Endothelial cell of umbilical vein (primary cell): ENCODE measurements around the gene SYTL3. TPM values are rescaled to one million over a fixed set of nuclear protein-coding genes. Genes with fewer than 3 reads are reported as not detected.

Source experiments
- BruUV-seq: library from RNA; stranded (reverse); fragments of 400-500 nt; replicated peaks from 2 replicates; lab custom pipeline; 2021; lab: Mats Ljungman, UMichigan
- CTCF ChIA-PET: fragments of 300-600, 350-600 bp; sonication (Branson Sonifier 250); formaldehyde crosslinking; loops from one replicate; lab custom pipeline; 2021; ENCODE audit warnings: antibody characterized with exemption, inconsistent platforms; lab: Charles Lee
- POLR2A ChIA-PET: fragments of 300-600, 350-600 bp; sonication (Branson Sonifier 250); formaldehyde crosslinking; loops from one replicate; lab custom pipeline; 2021; ENCODE audit warnings: antibody characterized with exemption, inconsistent platforms; lab: Charles Lee
- DNase-seq: peaks from one replicate; pipeline ENCODE4 v3.0.0-alpha.2; 2011; ENCODE audit warnings: low read depth, low spot score
- FAIRE-seq: peaks from 2 replicates; lab custom pipeline; 2011; peaks lifted over from hg19 to GRCh38; lab: Jason Lieb, UNC
- H2AFZ ChIP-seq: 2 replicates; pipeline ENCODE4 v1.6.0; 2012; ENCODE audit warnings: low read depth, low read length, control low read depth, inconsistent platforms
- H3K27ac ChIP-seq: 2 replicates; pipeline ENCODE4 v1.5.1; 2011; ENCODE audit warnings: low read depth, mild to moderate bottlenecking, control low read depth, low read length, moderate library complexity; ENCODE audit not compliant: insufficient read depth
- H3K27me3 ChIP-seq, 2 experiments: 2 replicates each; pipeline versions ENCODE4 v1.6.0 to v1.6.1; 2011; ENCODE audit warnings: low read length in 2 of 2, mixed read lengths in 1 of 2; ENCODE audit not compliant: control insufficient read depth in 2 of 2, insufficient read depth in 2 of 2
- H3K36me3 ChIP-seq, 2 experiments: 2 replicates in 1 of 2; 3 replicates in 1 of 2; pipeline ENCODE4 v1.5.1; 2011; ENCODE audit warnings: low read length in 2 of 2, mild to moderate bottlenecking in 1 of 2, moderate library complexity in 1 of 2; ENCODE audit not compliant: control insufficient read depth in 2 of 2, insufficient read depth in 2 of 2; ENCODE audit errors: extremely low read depth in 1 of 2
- H3K4me1 ChIP-seq: 3 replicates; pipeline ENCODE4 v1.5.1; 2011; ENCODE audit warnings: mild to moderate bottlenecking, low read length; ENCODE audit not compliant: control insufficient read depth, insufficient read depth; ENCODE audit errors: extremely low read depth
- H3K4me2 ChIP-seq: 2 replicates; pipeline ENCODE4 v1.6.1; 2011; ENCODE audit warnings: low read length, control low read depth, mixed read lengths; ENCODE audit not compliant: insufficient read depth
- H3K4me3 ChIP-seq, 3 experiments: fragments of 200-600 bp in 1 of 3; sonication (generic), shearing (Covaris generic) in 1 of 3; replicated peaks in 1 of 3; 2 replicates each; pipeline ENCODE4 v1.5.1; 2011 to 2016; ENCODE audit warnings: control low read depth in 3 of 3, low read length in 3 of 3, mild to moderate bottlenecking in 2 of 3, inconsistent platforms in 1 of 3, low read depth in 1 of 3, moderate library complexity in 1 of 3; ENCODE audit not compliant: insufficient read depth in 1 of 3
- H3K79me2 ChIP-seq: 2 replicates; pipeline ENCODE4 v1.6.0; 2012; ENCODE audit warnings: low read length, inconsistent platforms; ENCODE audit not compliant: control insufficient read depth, insufficient read depth
- H3K9ac ChIP-seq: replicated peaks from 2 replicates; pipeline ENCODE3; 2011; ENCODE audit warnings: low read length, control low read depth; ENCODE audit not compliant: insufficient read depth; ENCODE audit errors: extremely low read depth
- H3K9me1 ChIP-seq: replicated peaks from 3 replicates; pipeline ENCODE4 v1.6.0; 2011; ENCODE audit warnings: mild to moderate bottlenecking, low read length; ENCODE audit not compliant: control insufficient read depth, insufficient read depth; ENCODE audit errors: extremely low read depth
- H3K9me3 ChIP-seq: replicated peaks from 2 replicates; pipeline ENCODE4 v1.5.1; 2012; ENCODE audit warnings: low read length, inconsistent platforms; ENCODE audit not compliant: control insufficient read depth, insufficient read depth
- H4K20me1 ChIP-seq: replicated peaks from 2 replicates; pipeline ENCODE3; 2011; ENCODE audit warnings: mild to moderate bottlenecking, low read length; ENCODE audit not compliant: control insufficient read depth, insufficient read depth; ENCODE audit errors: extremely low read depth
- EZH2 ChIP-seq: IDR thresholded peaks from 2 replicates; pipeline ENCODE4 v1.6.1; 2012; ENCODE audit warnings: borderline replicate concordance, low read depth, mild to moderate bottlenecking, moderate library complexity, low read length, inconsistent platforms; ENCODE audit not compliant: severe bottlenecking
- FOS ChIP-seq: IDR thresholded peaks from 2 replicates; pipeline ENCODE4 v1.6.1; 2011; ENCODE audit warnings: mild to moderate bottlenecking, low read length, moderate library complexity, borderline replicate concordance; ENCODE audit not compliant: insufficient read depth
- GATA2 ChIP-seq: IDR thresholded peaks from 2 replicates; pipeline ENCODE4 v1.7.0; 2011; ENCODE audit warnings: low read depth, mild to moderate bottlenecking, moderate library complexity, mixed read lengths, low read length; ENCODE audit not compliant: insufficient read length, insufficient read depth
- JUN ChIP-seq: IDR thresholded peaks from 2 replicates; pipeline ENCODE4 v1.6.1; 2011; ENCODE audit warnings: borderline replicate concordance, low read depth; ENCODE audit not compliant: insufficient read length, insufficient read depth
- MYC ChIP-seq: IDR thresholded peaks from one replicate; pipeline ENCODE4 v1.6.1; 2011; ENCODE audit warnings: mild to moderate bottlenecking, low read depth, low read length
- POLR2A ChIP-seq: IDR thresholded peaks from 2 replicates; pipeline ENCODE4 v1.6.1; 2012; ENCODE audit warnings: low read depth, mild to moderate bottlenecking, control low read depth, low read length
- POLR2AphosphoS5 ChIP-seq: IDR thresholded peaks from 2 replicates; pipeline ENCODE4 v1.6.1; 2012; ENCODE audit warnings: low read depth, mild to moderate bottlenecking, control low read depth, low read length, moderate library complexity; ENCODE audit not compliant: insufficient read depth
- dilution Hi-C: fragments of 300-500 bp; cut with MboI; formaldehyde crosslinking; loops from one replicate; pipeline ENCODE4 v1.15.0; 2019; ENCODE audit warnings: low sequenced_read_pairs; ENCODE audit not compliant: extremely low pct_ligation_motif_present
- intact Hi-C: fragments of 100-400 bp; cut with micrococcal nuclease; formaldehyde crosslinking; loops from one replicate; pipeline ENCODE4 v1.10.0; 2022
- polyA plus RNA-seq, 4 experiments: library from polyadenylated mRNA; depleted of rRNA in 3 of 4; stranded (reverse) in 3 of 4; unstranded in 1 of 4; fragments of >200 nt; gene quantifications; 2 replicates each; pipeline versions ENCODE4 v1.2.1 to v1.2.3, GENCODE V29; 2011 to 2012; ENCODE audit warnings: missing spikeins in 1 of 4
- total RNA-seq: library from RNA; stranded (reverse); gene quantifications from 2 replicates; pipeline ENCODE4 v1.2.3, GENCODE V29; 2021
- TF ChIP-seq, protein P1 (sequence below): IDR thresholded peaks from 2 replicates; pipeline ENCODE4 v1.6.1; 2011; ENCODE audit not compliant: insufficient read depth, insufficient read length
- TF ChIP-seq, protein P2 (sequence below), 2 donors: IDR thresholded peaks; 1 replicate in 1 of 2; 2 replicates in 1 of 2; pipeline ENCODE4 v1.5.1; 2011; ENCODE audit warnings: low read length in 2 of 2, mild to moderate bottlenecking in 2 of 2, moderate library complexity in 2 of 2, control low read depth in 1 of 2, inconsistent platforms in 1 of 2, low read depth in 1 of 2; ENCODE audit not compliant: insufficient read depth in 1 of 2; ENCODE audit errors: extremely low read depth in 1 of 2

Gene SYTL3
- total and polyA plus RNA-seq, 2 donors (not counting 3 experiments of a cell fraction or from before 2014, with no cell fraction given) = 0.59 to 0.77 TPM

DNA sequence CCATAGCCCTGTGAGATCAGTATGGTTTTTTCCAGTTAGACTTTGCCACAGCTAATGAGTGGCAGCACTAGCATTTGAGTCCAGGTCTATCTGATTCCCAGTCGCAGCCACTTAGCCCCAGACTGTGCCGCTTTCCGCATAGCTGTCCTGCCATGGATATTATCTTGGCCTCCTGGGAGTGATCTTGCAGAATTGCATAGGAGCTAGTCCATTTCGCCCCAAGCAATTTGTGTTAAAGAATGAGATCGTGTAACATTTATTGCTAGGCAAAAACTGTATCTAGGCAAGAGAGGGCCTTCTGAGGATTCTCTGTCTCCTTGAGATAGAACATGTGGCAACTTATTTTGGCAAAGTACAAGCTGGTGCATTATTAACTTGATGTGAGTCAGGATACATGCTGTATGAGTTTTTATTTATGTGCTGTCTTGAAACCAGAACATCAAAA lies 95.2 kb downstream of the SYTL3 start:
- CTCF ChIA-PET = interaction anchor here (0.8 to 1.2 kb wide), 4 partner anchors 9 to 59 kb away, joined by 3 to 4 read pairs (median 3); no protein-coding TSS in a partner anchor

More for the DNA sequence above, 95.2 kb downstream of the SYTL3 start:
- H3K9me1 ChIP-seq = no peaks in the 10 kb centered on the region
- DNase-seq (no peak), FAIRE-seq (no peak)
- peaks cover 7% of the 10 kb centered on the region for H3K4me1 ChIP-seq
- POLR2A ChIA-PET = no interaction called here
- H3K27me3 ChIP-seq = no peaks in the 10 kb centered on the region
- no peaks in the 10 kb centered on the region for H4K20me1 ChIP-seq
- H3K36me3 ChIP-seq = no peaks in the 10 kb centered on the region
- TF ChIP-seq FOS (no peak), POLR2AphosphoS5 (no peak), JUN (no peak), MYC (no peak), POLR2A (no peak), EZH2 (no peak), GATA2 (no peak)
- TF ChIP-seq, protein P1, sequence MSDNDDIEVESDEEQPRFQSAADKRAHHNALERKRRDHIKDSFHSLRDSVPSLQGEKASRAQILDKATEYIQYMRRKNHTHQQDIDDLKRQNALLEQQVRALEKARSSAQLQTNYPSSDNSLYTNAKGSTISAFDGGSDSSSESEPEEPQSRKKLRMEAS = no peak
- TF ChIP-seq, protein P2, sequence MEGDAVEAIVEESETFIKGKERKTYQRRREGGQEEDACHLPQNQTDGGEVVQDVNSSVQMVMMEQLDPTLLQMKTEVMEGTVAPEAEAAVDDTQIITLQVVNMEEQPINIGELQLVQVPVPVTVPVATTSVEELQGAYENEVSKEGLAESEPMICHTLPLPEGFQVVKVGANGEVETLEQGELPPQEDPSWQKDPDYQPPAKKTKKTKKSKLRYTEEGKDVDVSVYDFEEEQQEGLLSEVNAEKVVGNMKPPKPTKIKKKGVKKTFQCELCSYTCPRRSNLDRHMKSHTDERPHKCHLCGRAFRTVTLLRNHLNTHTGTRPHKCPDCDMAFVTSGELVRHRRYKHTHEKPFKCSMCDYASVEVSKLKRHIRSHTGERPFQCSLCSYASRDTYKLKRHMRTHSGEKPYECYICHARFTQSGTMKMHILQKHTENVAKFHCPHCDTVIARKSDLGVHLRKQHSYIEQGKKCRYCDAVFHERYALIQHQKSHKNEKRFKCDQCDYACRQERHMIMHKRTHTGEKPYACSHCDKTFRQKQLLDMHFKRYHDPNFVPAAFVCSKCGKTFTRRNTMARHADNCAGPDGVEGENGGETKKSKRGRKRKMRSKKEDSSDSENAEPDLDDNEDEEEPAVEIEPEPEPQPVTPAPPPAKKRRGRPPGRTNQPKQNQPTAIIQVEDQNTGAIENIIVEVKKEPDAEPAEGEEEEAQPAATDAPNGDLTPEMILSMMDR (IDR thresholded peaks at IDR 0.05; ENCODE audit: extremely low read depth in 1 of 2, insufficient read depth in 1 of 2, low read depth in 1 of 2, low read length in 2 of 2) = no peak
- H3K4me3 ChIP-seq = no peak overlapping the region
- no peaks in the 10 kb centered on the region for H3K79me2 ChIP-seq
- intact Hi-C loops (no loop called here), dilution Hi-C loops (no loop called here)
- H3K4me2 ChIP-seq = no peak overlapping the region
- H3K27ac ChIP-seq = no peak overlapping the region
- H3K9ac ChIP-seq = no peak overlapping the region
- no peak overlapping the region for H2AFZ ChIP-seq
- no peaks in the 10 kb centered on the region for H3K9me3 ChIP-seq
- no TSS peak for BruUV-seq
